ENCODE data around the gene CANT1. TPM values are rescaled to one million over a fixed set of nuclear protein-coding genes. Genes with fewer than 3 reads are reported as not detected.

The CANT1 gene
- polyA plus RNA-seq, 10 donors, result 23.6 to 37.8 (median 28.4) TPM

DNA sequence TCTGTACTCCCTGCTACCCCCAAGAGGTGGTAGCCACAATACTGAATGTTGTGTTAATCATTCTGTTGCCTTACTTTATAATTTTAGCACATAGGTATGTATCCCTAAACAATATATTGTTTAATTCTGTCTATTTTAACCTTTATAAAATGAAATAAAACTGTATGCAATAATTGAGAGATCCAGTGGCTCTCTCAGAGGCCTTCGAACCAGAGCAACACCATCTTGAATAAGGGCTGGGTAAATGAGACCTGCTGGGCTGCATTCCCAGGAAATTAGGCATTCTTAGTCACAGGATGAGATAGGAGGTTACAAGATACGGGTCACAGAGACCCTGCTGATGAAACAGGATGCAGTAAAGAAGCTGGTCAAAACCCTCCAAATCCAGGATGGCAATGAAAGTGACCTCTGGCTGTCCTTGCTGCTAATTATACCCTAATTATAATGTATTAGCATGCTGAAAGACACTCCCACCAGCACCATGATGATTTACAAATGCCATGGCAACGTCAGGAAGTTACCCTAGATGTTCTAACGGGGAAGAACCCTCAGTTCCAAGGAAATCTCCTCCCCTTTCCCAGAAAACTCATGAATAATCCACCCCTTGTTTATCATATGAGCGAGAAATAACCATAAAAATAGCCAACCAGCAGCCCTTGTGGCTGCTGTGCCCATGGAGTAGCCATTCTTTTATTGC lies 2.0 kb upstream of the CANT1 start:
- DNase-seq, result no peak

DNA sequence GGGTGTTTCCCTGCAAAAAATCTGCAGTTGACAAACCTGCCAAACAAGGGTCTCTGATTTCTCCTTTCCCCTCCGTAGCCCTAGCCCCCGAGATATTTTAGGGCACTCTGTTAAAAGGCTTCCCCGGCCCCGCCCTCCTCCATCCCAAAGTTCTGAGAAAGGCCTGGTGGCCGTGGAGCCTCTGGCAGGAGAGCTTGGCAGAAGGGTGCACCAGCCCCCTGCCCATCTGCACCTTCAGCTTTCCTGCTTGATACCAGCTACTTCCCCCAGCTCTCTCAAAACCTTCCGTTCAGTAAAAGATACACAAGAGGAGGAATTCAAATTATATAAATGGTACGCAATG lies 711 bp upstream of the CANT1 start:
- no peak for DNase-seq

GRCh38 chr17:79008666-79009387 lies 737 bp downstream of the CANT1 start:
- no peak for DNase-seq

- DNase-seq, result no peak
Measured at GRCh38 chr17:79007504-79008381, 1.8 kb downstream of the CANT1 start.

- no peak for DNase-seq
Measured at GRCh38 chr17:79006794-79007503, 2.6 kb downstream of the CANT1 start.

- DNase-seq, result no peak
Measured at GRCh38 chr17:79006046-79006445, 3.5 kb downstream of the CANT1 start.

DNA sequence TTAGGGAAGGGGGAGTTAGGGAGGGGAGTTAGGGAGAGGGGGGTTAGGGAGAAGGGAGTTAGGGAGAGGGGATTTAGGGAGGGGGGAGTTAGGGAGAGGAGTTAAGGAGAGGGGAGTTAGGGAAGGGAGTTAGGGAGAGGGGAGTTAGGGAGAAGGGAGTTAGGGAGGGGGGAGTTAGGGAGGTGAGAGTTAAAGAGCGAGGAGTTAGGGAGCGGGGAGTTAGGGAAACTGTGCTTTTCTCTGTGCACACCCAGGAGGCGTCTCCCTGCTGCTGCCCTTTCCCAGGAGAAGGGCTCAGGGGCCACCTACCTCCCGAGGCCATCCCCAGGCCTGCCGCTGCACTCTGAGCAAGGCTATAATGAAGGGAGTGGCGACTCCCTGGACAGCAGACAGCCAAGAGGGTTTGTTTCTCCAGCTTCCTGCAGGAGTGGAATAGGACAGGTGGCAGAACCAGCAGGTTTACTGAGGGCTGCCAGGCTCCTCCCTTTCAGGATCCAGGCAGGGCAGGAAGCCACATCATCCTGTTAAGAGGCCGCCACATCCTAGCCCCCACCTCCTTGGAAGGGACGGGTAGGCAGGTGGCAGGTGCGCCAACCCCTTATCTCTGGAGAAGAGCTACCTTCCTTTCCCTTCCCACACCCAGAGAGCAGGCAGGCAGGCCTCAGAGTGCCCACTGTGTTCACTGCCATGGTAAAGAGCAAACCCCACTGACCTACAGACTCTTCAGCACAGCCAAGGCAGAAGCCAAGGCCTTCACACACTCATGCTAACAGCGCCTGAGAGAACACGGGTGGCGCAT lies 4.3 kb downstream of the CANT1 start:
- DNase-seq, result no peak

GRCh38 chr17:79003661-79004411 lies 5.7 kb downstream of the CANT1 start:
- no peak for DNase-seq

DNA sequence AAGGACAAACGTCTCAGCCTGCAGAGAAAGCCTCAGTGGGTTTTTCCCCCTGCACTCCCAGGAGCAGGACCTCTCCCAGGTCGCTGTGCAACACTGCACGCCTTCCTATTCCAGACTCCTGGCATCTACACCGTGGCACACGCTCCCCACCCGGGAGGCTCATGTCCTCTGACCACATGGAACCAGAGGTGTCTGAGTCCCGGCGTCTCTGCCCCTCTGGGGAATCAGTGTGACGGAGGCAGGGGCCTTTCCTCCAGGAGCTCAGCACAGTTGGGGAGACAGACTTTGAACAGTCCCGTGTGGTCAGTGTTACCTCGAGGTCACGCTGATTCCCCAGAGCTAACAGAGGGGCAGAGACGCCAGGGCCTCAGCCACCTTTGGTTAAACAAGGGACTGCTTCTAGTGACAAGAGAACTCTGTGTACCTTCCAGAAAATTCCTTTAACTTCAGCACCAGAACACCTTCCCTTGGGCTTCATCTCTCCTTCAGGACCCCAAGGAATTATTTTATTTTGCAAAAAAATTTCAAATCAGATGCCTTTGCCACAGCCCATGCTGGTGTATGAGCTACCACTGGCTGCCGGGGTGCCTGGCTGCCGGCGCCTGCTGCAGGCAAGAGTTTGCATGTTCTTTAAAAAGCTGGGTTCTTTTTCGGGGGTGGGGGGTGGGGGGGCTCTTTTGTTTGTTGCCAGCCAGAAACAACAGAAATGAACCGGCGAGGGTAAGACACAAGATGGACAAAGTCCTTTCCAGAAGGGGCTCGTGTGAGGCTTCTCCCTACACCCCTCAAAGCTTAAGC lies 6.6 kb downstream of the CANT1 start:
- DNase-seq, result no peak

GRCh38 chr17:79002291-79002690 lies 7.3 kb downstream of the CANT1 start:
- DNase-seq, result no peak

- no peak for DNase-seq
Measured at GRCh38 chr17:79001190-79002020, 8.2 kb downstream of the CANT1 start.

- no peak for DNase-seq
Measured at GRCh38 chr17:79000396-79001189, 9.0 kb downstream of the CANT1 start.

GRCh38 chr17:78999947-79000395 lies 9.6 kb downstream of the CANT1 start:
- no peak for DNase-seq

DNA sequence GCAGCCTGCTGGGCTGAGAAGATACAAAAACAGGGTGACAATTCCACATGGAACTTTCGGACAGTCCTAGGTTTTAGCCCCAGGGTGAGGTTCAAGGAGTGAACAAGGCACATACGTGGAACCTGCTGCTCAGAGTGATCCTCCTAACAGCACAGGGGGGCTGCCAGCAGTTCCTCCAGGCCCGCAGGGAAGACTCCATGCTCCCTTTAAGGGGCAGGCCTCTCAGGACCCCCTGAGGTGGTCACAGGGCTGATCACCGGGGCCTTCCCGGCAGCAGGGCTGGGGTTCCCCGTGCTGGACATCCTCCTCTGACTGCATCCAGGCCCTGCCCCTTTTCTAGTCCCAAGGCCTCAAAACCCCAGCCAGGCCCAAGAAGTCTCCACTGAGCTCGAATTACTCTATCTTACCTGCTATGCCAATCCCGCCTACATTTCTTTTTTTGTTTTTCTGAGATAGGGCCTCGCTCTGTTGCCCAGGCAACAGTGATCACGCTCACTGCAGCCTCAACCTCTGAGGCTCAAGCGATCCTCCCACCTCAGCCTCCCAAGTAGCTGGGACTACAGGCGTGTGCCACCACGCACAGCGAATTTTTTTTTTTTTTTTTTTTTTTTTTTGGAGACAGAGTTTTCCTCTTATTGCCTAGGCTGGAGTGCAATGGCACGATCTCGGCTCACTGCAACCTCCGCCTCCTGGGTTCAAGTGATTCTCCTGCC lies 10.4 kb downstream of the CANT1 start:
- no peak for DNase-seq

DNA sequence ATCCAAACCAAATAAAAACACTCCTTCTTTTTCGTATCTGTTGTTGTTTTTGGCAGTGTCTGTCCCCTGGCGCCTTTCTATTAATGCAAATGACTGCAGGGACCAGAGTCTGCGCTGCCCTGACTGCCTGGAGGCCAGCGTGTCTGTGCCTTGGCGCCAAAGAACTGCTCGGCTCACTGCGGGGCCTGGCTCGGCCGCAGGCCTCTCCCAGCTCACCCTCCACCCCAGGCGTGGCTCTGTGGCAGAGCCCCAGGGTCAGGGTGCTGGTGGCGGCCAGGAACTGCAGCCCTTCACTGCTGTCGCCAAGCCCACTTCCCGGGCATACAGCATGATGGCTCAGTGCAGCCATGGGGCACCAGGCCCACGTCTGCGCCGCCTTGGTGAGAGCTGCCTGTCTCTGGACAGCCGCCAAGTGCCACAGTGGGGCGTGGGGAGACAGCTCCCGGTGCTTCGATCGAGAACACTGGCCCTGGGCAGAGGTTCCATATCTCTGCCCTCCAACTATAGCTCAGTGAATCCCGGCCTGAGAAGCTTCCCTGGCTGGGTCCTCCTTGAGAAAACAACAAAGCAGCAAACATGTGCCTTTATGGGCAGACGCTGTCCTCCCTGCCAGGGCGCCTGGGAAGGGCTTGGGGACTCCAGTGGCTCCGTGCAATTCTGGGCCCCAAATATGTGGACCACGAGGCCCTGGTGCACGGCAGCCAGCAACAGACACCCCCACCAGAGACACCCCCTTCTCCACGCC lies 11.1 kb downstream of the CANT1 start:
- no peak for DNase-seq

DNA sequence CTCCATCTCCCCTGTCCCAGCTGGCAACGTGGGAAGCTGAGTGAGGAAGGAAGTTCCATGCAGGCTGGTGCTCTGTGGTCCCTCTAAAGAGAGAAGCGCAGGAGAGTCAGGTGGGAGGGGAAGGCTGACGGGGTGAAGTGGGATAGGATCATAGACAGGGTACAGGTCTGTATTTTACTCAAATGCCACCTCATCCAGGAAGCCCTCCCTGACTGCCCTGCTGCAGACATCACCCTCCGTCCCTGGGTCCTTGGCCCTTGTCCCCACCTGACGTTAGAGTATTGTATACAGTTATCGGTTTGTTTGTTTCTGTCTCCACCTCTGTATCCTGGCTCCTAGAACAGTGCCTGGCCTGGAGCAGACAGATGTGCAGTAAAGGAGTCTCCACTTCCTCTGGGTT lies 11.7 kb downstream of the CANT1 start:
- no peak for DNase-seq
